SJSA1 (cell line): ENCODE measurements around the gene SLC9C2. TPM values are rescaled to one million over a fixed set of nuclear protein-coding genes. Genes with fewer than 3 reads are reported as not detected.
"Not testable (repeated sequence)": the region's sequence is repeated elsewhere in the genome, so short reads cannot be mapped to it uniquely, and the experiment has no call there.

Experiments used
- DNase-seq, 2 experiments: peaks; one replicate each; pipeline ENCODE4 v3.0.0-alpha.2; 2015 to 2020; ENCODE audit warnings: low spot score in 2 of 2, low read depth in 1 of 2
- H3K27ac ChIP-seq: fragments of 250-450 bp; sonication (Bioruptor Pico); 2 replicates; pipeline ENCODE4 v1.5.1; 2020; ENCODE audit warnings: mild to moderate bottlenecking, moderate library complexity
- H3K27me3 ChIP-seq: fragments of 250-450 bp; sonication (Bioruptor Pico); replicated peaks from 2 replicates; pipeline ENCODE4 v1.5.1; 2020; ENCODE audit warnings: mild to moderate bottlenecking, moderate library complexity
- H3K36me3 ChIP-seq: fragments of 250-450 bp; sonication (Bioruptor Pico); 2 replicates; pipeline ENCODE4 v1.5.1; 2020; ENCODE audit warnings: mild to moderate bottlenecking
- H3K4me1 ChIP-seq: fragments of 250-450 bp; sonication (Bioruptor Pico); replicated peaks from 2 replicates; pipeline ENCODE4 v1.6.1; 2021; ENCODE audit warnings: mild to moderate bottlenecking
- H3K4me3 ChIP-seq: fragments of 250-450 bp; sonication (Bioruptor Pico); 2 replicates; pipeline ENCODE4 v1.5.1; 2020; ENCODE audit warnings: mild to moderate bottlenecking
- H3K9me3 ChIP-seq: fragments of 250-450 bp; sonication (Bioruptor Pico); replicated peaks from 2 replicates; pipeline ENCODE4 v1.5.1; 2020; ENCODE audit warnings: mild to moderate bottlenecking
- total RNA-seq: library from RNA; depleted of rRNA; stranded (reverse); fragments of >200 nt; shearing (Covaris generic); gene quantifications from 2 replicates; pipeline ENCODE4 v1.2.3, GENCODE V29; 2014

The SLC9C2 gene
- total RNA-seq, 1 experiment from 2014 or later = not detected

DNA sequence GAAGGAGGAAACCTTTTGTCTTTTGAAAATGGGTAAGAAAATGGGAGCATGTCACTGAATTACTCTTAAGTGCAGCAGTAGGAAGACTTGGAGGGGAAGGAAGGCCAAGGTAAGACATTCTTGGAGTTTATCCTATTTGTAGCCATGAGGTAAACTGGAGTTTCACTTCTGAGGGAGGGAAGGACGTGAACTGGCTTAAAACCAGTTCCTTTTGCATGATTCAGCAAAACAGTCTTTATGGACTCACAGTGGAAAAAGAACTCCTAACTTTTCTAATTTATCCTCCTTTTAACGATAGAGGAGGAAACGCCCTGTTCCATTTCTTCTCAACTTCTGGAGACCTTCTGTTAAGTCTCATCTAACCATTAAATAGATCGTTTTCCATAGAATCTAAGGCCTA, 123.2 kb downstream of the SLC9C2 start:
- DNase-seq = no peak
- peaks cover 30% of the 10 kb centered on the region for H3K4me1 ChIP-seq
- no peak overlapping the region for H3K27ac ChIP-seq
- H3K36me3 ChIP-seq = peaks cover 65% of the 10 kb centered on the region
- no peak overlapping the region for H3K4me3 ChIP-seq
- no peaks in the 10 kb centered on the region for H3K27me3 ChIP-seq
- no peaks in the 10 kb centered on the region for H3K9me3 ChIP-seq

DNA sequence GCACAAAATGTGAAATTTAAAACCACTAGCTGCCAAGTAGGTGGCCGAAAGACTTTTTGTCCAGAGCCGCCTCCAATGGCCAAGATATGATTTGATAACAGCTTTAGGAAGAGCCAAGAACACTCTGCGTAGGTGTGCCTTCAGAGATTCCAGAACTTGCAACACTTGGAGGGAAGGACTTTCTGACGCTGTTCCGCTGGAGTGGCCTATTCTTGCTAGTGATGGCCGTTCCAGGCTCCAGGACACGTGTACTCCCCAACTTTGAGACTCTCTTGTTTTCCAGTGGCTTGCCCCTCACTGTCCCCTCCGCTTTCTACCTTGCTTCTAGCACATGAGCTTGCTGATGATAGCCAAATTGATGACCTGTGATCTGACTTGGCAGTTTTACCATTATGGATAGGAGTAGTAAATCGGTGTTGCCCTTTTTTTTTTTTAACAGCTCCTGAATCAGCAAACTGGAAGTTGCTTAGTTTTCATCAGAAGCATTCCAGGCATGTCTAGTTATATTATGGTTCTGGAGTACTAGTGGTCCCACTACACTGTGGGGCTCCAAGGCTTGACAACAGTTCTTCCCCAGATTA, 124.7 kb downstream of the SLC9C2 start:
- Histone ChIP-seq H3K27me3 (no peaks in the 10 kb centered on the region), H3K36me3 (peaks cover 53% of the 10 kb centered on the region), H3K9me3 (no peaks in the 10 kb centered on the region), H3K4me3 (peak overlapping the region; percentile 91), H3K4me1 (peaks cover 44% of the 10 kb centered on the region), H3K27ac (peak overlapping the region; percentile 78)
- DNase-seq = peak in 1 of 2 experiments; percentile 48

DNA sequence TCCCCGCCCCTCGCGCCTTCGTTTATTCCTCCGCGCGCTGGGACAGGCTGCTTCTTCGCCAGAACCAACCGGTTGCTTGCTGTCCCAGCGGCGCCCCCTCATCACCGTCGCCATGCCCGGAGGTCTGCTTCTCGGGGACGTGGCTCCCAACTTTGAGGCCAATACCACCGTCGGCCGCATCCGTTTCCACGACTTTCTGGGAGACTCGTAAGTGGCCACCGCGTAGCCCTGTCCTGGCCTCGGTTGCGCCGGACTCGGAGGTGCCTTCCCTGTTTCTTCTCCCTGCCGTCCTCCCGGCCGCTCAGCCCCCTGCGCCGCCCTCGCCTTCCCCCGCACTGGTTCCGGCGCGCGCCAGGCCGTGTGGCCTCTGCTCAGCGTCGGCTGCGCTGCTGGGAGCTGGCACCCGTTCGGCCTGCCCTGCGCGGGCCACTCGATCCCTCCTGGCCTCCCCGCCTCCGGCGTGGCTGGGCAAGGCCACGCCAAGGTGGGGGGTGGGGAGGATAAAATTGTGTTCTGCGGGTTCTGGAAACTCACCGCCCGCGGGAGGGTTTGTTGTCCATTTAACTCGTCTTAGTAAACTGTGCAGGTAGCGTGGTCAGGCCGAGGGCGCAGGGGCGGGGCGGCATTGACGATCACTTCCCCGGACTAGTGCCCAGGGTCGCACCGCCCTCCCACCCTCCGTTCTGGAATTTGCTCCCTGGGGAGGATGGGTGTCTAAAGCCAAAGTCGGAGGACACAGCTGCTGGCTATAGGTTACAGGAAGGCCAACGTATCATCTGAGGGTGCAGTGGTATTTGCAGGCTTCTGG, 125.4 kb downstream of the SLC9C2 start, which contains the start of gene PRDX6:
PRDX6 (plus strand) TSS at position 50 of the 808 bp plus-strand sequence; CDS start at position 113, 63 bp downstream.
- Histone ChIP-seq H3K4me3 (peak within 1 kb of the TSS; percentile 91), H3K4me1 (peaks cover 46% of the 10 kb centered on the region), H3K9me3 (no peaks in the 10 kb centered on the region)

DNA sequence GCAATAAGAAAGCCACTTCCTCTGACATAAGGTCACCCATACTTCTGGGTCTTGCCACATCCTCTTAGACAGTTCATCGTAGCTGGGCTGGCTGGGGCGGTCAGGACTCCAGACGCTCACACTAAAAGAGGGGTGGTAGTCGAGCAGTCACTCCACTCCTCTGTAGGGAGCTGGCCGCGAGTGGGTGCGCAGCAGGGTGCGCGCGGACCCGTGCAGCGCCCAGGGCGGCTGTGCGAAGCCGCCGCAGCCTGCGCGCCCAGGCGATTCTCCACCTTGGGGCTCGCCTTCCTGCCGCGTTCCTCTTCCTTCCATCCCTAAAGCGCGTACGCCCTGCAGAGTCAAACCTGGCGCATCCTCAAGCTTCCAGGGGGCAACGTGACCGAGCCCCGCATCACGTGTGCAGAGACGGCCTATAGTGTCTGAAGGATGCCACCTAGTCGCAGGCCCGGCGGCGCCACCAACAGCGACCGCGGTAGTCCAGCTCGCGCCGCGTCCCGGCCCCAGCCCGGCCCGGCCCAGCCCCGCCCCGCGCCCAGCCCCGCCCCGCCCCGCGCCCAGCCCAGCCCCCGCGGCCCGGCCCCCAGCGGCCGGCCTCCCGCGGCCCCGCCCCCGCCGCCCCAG, 126.1 kb downstream of the SLC9C2 start:
- H3K27ac ChIP-seq = peak overlapping the region; percentile 85
- no peaks in the 10 kb centered on the region for H3K27me3 ChIP-seq
- peaks cover 46% of the 10 kb centered on the region for H3K4me1 ChIP-seq
- no peaks in the 10 kb centered on the region for H3K9me3 ChIP-seq
- DNase-seq = peak; percentile 82 to 93
- H3K36me3 ChIP-seq = peaks cover 44% of the 10 kb centered on the region
- peak overlapping the region; percentile 91 for H3K4me3 ChIP-seq

More for the DNA sequence above, 125.4 kb downstream of the SLC9C2 start, which contains the start of gene PRDX6:
- Histone ChIP-seq H3K27ac (peak within 1 kb of the TSS; percentile 85), H3K27me3 (no peaks in the 10 kb centered on the region), H3K36me3 (peaks cover 46% of the 10 kb centered on the region)
- peak in 1 of 2 experiments; percentile 83 for DNase-seq

DNA sequence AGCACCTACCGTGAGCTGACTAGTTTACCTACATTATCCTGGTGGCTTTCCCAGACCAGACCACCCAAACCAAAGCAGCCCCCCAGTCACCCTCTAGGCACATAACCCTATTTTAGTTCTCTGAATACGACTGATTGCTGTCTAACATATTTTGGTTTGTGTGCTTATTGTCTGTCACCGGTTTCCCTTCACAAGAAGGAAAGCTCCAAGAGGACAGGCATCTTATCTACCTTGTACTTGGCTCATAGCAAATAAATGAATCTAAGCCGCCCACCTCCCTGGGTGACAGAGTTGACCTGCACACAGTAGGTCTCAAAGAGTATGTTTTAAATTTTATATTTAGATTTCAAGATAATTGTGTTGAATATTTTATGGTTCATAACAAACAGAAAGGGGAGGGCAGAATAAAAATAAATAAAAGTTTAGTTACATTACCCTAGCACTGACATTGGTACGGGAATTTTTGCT, 126.6 kb downstream of the SLC9C2 start:
- H3K4me1 ChIP-seq = peaks cover 46% of the 10 kb centered on the region
- peak overlapping the region; percentile 85 for H3K27ac ChIP-seq
- H3K27me3 ChIP-seq = no peaks in the 10 kb centered on the region
- DNase-seq = no peak
- H3K4me3 ChIP-seq = peak overlapping the region; percentile 91
- H3K9me3 ChIP-seq = no peaks in the 10 kb centered on the region
- H3K36me3 ChIP-seq = peaks cover 40% of the 10 kb centered on the region

DNA sequence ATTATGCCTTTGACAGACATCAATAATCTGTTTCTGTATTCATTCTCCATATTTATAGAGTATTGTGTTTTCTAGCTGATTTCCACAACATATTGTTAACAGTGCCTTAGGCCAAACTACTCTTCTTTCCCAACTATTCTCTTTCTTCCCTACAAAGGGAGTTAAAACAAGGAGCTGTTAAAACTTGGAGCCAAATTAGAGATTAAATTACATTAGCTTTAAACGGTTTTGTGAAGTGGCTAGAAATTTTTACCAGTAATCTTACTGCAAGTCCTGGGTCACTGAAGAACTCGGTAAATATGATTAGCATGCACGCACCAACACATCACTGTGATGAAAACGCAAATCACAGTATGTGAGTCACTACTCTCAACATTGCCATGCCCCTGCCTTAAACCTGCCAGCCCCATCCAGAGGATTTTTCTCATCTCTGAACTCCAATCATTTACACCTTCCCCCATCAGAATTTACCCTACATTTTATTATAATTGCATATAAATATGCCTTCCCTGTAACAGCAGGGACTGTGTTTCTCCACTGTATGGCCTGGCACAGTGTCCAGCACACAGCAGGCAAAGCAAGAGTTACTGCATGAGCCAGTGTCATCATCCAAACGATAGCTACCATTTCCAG, 127.2 kb downstream of the SLC9C2 start:
- Histone ChIP-seq H3K9me3 (peaks cover 4% of the 10 kb centered on the region), H3K4me3 (peak overlapping the region; percentile 91), H3K36me3 (peaks cover 35% of the 10 kb centered on the region), H3K27ac (peak overlapping the region; percentile 85), H3K27me3 (no peaks in the 10 kb centered on the region), H3K4me1 (peaks cover 46% of the 10 kb centered on the region)
- DNase-seq = peak in 1 of 2 experiments; percentile 40

DNA sequence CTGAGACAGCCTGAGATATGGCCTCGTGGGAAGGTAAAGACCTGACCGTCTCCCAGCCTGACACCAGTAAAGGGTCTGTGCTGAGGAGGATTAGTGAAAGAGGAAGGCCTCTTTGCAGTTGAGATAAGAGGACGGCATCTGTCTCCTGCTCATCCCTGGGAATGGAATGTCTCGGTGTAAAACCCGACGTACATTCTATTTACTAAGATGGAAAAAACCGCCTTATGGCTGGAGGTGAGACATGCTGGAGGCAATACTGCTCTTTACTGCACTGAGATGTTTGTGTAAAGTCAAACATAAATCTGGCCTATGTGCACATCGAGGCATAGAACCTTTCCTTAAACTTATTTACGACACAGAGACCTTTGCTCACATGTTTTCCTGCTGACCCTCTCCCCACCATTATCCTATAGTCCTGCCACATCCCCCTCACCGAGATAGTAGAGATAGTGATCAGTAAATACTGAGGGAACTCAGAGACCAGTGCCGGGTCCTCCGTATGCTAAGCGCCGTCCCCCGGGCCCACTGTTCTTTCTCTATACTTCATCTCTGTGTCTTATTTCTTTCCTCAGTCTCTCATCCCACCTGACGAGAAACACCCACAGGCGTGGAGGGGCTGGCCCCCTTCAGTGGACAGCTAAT, 128.0 kb downstream of the SLC9C2 start:
- not testable (repeated sequence) for H3K27me3 ChIP-seq, H3K9me3 ChIP-seq, H3K4me3 ChIP-seq, DNase-seq
- peaks cover 30% of the 10 kb centered on the region for H3K36me3 ChIP-seq
- H3K27ac ChIP-seq = 0 out of 2 replicates have a peak overlapping the region, but pooled peaks have one; percentile 16
- H3K4me1 ChIP-seq = peaks cover 46% of the 10 kb centered on the region

DNA sequence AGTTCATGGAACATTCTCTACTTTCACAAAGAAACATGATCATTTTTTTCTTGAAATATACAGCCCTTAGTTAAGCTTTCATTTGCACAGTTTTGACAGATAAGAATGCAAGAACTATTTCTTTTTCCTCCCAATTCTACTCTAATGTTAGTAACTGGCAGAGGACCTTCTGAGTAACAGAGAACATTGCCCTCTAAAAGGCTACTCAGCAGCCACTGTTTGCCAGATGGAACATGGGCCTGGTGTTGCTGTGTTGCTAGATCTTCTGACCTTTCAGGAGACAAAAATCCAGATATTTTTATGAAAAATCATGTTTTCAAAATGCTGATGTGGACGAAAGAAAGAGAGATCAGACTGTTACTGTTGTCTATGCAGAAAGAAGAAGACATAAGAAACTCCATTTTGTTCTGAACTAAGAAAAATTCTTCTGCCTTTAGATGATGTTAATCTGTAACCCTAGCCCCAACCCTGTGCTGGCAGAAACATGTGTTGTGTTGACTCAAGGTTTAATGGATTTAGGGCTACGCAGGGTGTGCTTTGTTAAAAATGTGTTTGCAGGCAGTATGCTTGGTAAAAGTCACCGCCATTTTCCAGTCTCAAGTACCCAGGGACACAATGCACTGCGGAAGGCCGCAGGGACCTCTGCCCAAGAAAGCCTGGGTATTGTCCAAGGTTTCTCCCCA, 128.6 kb downstream of the SLC9C2 start:
- H3K4me1 ChIP-seq = peaks cover 41% of the 10 kb centered on the region
- no peaks in the 10 kb centered on the region for H3K27me3 ChIP-seq
- no peak for DNase-seq
- H3K36me3 ChIP-seq = peaks cover 23% of the 10 kb centered on the region
- peaks cover 6% of the 10 kb centered on the region for H3K9me3 ChIP-seq
- H3K27ac ChIP-seq = peak overlapping the region; percentile 72
- no peak overlapping the region for H3K4me3 ChIP-seq

DNA sequence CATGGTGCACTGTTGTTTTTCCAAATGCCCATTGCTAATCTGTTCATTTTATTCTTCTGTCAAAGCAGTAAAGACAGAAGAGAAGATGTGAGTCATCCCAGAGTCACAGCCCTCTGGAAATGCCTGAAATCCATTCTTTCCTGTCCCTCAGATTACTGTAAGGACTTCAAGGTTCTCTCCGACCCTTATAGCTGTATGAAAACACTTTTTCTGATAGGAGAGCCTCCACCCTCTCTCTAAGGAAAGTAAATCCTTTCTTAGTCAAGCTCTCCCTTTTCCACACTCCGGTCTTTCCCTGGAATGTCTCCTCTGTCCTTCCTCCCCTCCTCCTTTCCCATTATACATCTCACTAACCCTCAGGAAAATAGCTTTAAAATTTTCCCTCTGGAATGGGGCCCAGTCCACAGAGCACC, 129.3 kb downstream of the SLC9C2 start:
- H3K9me3 ChIP-seq = peaks cover 6% of the 10 kb centered on the region
- H3K36me3 ChIP-seq = peaks cover 17% of the 10 kb centered on the region
- no peaks in the 10 kb centered on the region for H3K27me3 ChIP-seq
- no peak overlapping the region for H3K4me3 ChIP-seq
- DNase-seq = peak; percentile 48 to 67
- H3K4me1 ChIP-seq = peaks cover 35% of the 10 kb centered on the region
- peak overlapping the region; percentile 72 for H3K27ac ChIP-seq

DNA sequence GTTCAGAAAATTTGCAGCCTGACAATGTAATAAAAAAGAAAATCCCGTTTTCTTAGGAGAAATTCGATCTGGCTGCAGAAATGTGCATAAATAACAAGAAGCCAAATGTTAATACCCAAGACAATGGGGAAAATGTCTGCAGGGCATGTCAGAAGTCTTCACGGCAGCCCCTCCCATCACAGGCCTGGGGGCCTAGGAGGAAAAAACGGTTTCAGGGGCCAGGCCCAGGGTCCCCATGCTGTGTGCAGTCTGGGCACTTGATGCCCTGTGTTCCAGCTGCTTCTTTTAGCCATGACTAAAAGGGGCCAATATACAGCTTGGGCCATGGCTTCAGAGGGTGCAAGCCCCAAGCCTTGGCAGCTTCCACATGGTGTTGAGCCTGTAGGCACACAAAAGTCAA, 132.3 kb downstream of the SLC9C2 start:
- peaks cover 9% of the 10 kb centered on the region; the same call in 1 of the 2 replicates for H3K36me3 ChIP-seq
- no peak for DNase-seq
- H3K4me3 ChIP-seq = no peak overlapping the region
- H3K27me3 ChIP-seq = no peaks in the 10 kb centered on the region
- H3K27ac ChIP-seq = no peak overlapping the region
- H3K4me1 ChIP-seq = peaks cover 19% of the 10 kb centered on the region
- peaks cover 6% of the 10 kb centered on the region for H3K9me3 ChIP-seq

DNA sequence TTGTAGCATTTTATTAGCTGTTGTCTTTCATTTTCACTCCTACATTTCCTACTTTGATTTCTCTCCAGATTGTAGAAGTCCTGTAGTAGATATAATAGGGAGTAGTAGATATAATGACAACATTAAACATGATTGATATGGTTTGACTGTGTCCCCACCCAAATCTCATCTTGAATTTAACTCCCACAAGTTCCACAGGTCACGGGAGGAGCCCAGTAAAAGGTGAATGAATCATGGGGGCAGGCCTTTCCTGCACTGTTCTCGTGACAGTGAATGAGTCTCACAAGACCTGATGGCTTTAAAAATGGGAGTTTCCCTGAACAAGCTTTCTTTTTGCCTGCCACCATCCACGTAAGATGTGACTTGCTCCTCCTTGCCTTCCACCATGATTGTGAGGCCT, 133.2 kb downstream of the SLC9C2 start:
- H3K4me1 ChIP-seq = peaks cover 16% of the 10 kb centered on the region
- peaks cover 6% of the 10 kb centered on the region for H3K9me3 ChIP-seq
- H3K27me3 ChIP-seq = no peaks in the 10 kb centered on the region
- no peak overlapping the region for H3K27ac ChIP-seq
- peaks cover 9% of the 10 kb centered on the region; the same call in 1 of the 2 replicates for H3K36me3 ChIP-seq
- DNase-seq = no peak
- no peak overlapping the region for H3K4me3 ChIP-seq

DNA sequence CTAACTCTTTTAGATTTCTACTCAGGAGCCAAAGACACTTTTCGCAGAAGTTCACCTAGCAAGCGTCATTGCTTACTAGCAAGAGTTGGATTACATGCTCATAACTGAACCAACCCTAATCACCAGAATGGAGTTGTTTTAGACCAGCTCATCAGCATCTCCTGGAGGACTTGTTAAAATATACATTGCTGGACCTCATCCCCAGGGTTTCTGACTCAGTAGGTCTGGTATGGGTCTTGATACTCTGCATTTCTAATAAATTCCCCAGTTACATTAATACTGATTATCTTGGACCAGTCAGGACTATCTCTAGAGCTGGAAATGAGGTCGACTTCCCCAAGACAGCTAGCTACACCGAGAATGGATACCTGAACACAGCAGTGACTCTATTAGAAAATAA, 135.4 kb downstream of the SLC9C2 start:
- Histone ChIP-seq H3K4me1 (no peaks in the 10 kb centered on the region), H3K27me3 (no peaks in the 10 kb centered on the region), H3K27ac (no peak overlapping the region), H3K9me3 (peaks cover 6% of the 10 kb centered on the region), H3K36me3 (peaks cover 9% of the 10 kb centered on the region; the same call in 1 of the 2 replicates), H3K4me3 (no peak overlapping the region)
- DNase-seq = no peak
